ENCODE data around the gene MFNG. TPM values are rescaled to one million over a fixed set of nuclear protein-coding genes. Genes with fewer than 3 reads are reported as not detected.

MFNG gene
- total RNA-seq, 1 experiment from 2014 or later: 3.3 TPM

- Histone ChIP-seq H3K4me2 (ENCODE audit: insufficient read depth, insufficient read length, low read length) (no peak overlapping the region), H3K14ac (ENCODE audit: insufficient read depth, low read length) (no peak overlapping the region), H3K4ac (ENCODE audit: low read depth, low read length) (no peak overlapping the region), H3K56ac (ENCODE audit: insufficient read length, low read depth, low read length) (no peak overlapping the region), H3K9ac (ENCODE audit: extremely low read depth, insufficient read length, low read length) (no peak overlapping the region), H3K23ac (ENCODE audit: insufficient read length, low read depth, low read length) (no peak overlapping the region), H3K27ac (ENCODE audit: insufficient read length, low read depth, low read length) (no peak overlapping the region), H3K79me2 (ENCODE audit: insufficient read depth, low read length) (no peaks in the 10 kb centered on the region), H2BK12ac (ENCODE audit: insufficient read length, low read depth, low read length) (no peak overlapping the region), H2AK5ac (ENCODE audit: insufficient read length, low read length) (no peak overlapping the region), H3T11ph (ENCODE audit: low read length) (no peak overlapping the region), H2BK120ac (ENCODE audit: low read depth, low read length, poor library complexity, severe bottlenecking) (no peak overlapping the region), H3K79me1 (ENCODE audit: insufficient read depth, low read depth, low read length, poor library complexity, severe bottlenecking) (no peaks in the 10 kb centered on the region), H3K4me1 (ENCODE audit: insufficient read depth, low read length) (no peaks in the 10 kb centered on the region), H2BK5ac (ENCODE audit: insufficient read length, low read length) (no peak overlapping the region), H3K23me2 (ENCODE audit: insufficient read length, low read depth, low read length, poor library complexity, severe bottlenecking) (no peaks in the 10 kb centered on the region), H4K5ac (ENCODE audit: insufficient read length, low read depth, low read length) (no peak overlapping the region), H2AFZ (ENCODE audit: low read length) (no peak overlapping the region), H4K8ac (replicated peaks; ENCODE audit: insufficient read length, low read depth, low read length) (no peak overlapping the region), H2BK15ac (ENCODE audit: low read depth, low read length) (no peak overlapping the region), H3K9me3 (ENCODE audit: control insufficient read depth, low read depth, low read length) (no peaks in the 10 kb centered on the region), H3K27me3 (ENCODE audit: insufficient read depth, low read length) (no peaks in the 10 kb centered on the region), H3K18ac (ENCODE audit: insufficient read length, low read depth, low read length) (no peak overlapping the region), H2BK20ac (ENCODE audit: low read depth, low read length, poor library complexity, severe bottlenecking) (no peak overlapping the region), H4K20me1 (ENCODE audit: control insufficient read depth, insufficient read depth, insufficient read length) (no peaks in the 10 kb centered on the region), H4K91ac (ENCODE audit: insufficient read length, low read depth, low read length) (no peak overlapping the region)
- no peak for TF ChIP-seq CTCF (conservative IDR thresholded peaks at IDR 0.05)
- peaks cover 0 to 23% (median 13%) of the 10 kb centered on the region in 3 experiments; a peak in 4 of 7 replicates for H3K36me3 Mint-ChIP-seq (ENCODE audit: insufficient read depth in 1 of 3, low read depth in 3 of 3)
- no peak overlapping the region for H3K27ac Mint-ChIP-seq
- H3K27me3 Mint-ChIP-seq (ENCODE audit: low read depth): no peaks in the 10 kb centered on the region
- H3K9me3 Mint-ChIP-seq: peaks cover 0 to 4% of the 10 kb centered on the region in 2 experiments; a peak in 3 of 5 replicates
- WGBS (ENCODE audit: extremely low coverage, insufficient read length, low lambda C conversion rate): no CpG with 5 or more reads among the region's 6 CpGs
- H3K4me1 Mint-ChIP-seq: peaks cover 9 to 16% of the 10 kb centered on the region in 2 experiments
- no peak for DNase-seq
- no peak overlapping the region for H3K4me3 Mint-ChIP-seq
Observed at GRCh38 chr22:37511395-37512104, 25.4 kb upstream of the MFNG start.

All from H9 (cell line).